Body of pancreas (tissue), 4 donors: Measurements from ENCODE around the gene FBN1.

Source experiments
- CTCF ChIP-seq, 7 experiments: fragments of 450-650 bp in 4 of 7; fragments of 200-600 bp in 3 of 7; sonication (generic) in 3 of 7; IDR thresholded peaks; one replicate each; pipeline ENCODE4 v1.5.1; 2016 to 2019; ENCODE audit warnings: antibody characterized with exemption in 7 of 7
- POLR2A ChIP-seq, 3 donors: fragments of 450-650 bp; IDR thresholded peaks; one replicate each; pipeline ENCODE4 v1.6.1; 2016; ENCODE audit warnings: antibody characterized with exemption in 3 of 3, mild to moderate bottlenecking in 2 of 3

DNA sequence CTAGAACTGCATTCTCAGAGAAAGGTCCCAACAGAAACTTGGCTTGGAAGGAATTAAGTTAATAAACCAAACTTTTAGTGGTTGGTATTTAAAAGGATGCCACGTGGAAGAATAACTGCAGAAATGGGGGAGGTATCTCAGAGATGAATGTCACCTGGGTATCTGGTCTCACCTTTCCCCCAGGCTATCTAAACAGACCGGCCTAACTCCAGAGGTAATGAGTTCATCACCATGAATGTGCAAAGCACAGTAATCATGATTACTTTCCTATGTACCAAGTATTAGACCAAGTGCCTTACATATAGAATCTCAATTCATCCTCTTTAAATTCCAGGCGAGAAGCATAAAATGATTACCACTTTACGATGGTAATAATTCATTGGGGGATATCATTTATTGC is 80.8 kb downstream of the FBN1 start:
- no peak for TF ChIP-seq CTCF (IDR thresholded peaks at IDR 0.05)
- no peak for TF ChIP-seq POLR2A (IDR thresholded peaks at IDR 0.05)
